Muscle layer of colon (tissue), 2 donors: Measurements from ENCODE around the gene CUTA.
A peak's percentile ranks its signal among the peaks of the same experiment; 100 is the strongest.

Source experiments
- H3K27ac ChIP-seq: one replicate; pipeline ENCODE4 v1.7.0; 2013; ENCODE audit warnings: low read depth, mild to moderate bottlenecking, low read length, moderate library complexity
- H3K27me3 ChIP-seq, 2 donors: one replicate each; pipeline ENCODE4 v1.7.0; 2013; ENCODE audit warnings: low read length in 2 of 2, mild to moderate bottlenecking in 2 of 2; ENCODE audit not compliant: insufficient read depth in 2 of 2, control insufficient read depth in 1 of 2
- H3K36me3 ChIP-seq: one replicate; pipeline ENCODE4 v1.7.0; 2013; ENCODE audit warnings: mild to moderate bottlenecking, low read length; ENCODE audit not compliant: insufficient read depth
- H3K4me1 ChIP-seq: one replicate; pipeline ENCODE4 v1.7.0; 2013; ENCODE audit warnings: mild to moderate bottlenecking, low read length; ENCODE audit not compliant: insufficient read depth
- H3K4me3 ChIP-seq, 2 donors: one replicate each; pipeline ENCODE4 v1.7.0; 2013; ENCODE audit warnings: low read length in 2 of 2, low read depth in 1 of 2, mild to moderate bottlenecking in 1 of 2, moderate library complexity in 1 of 2
- H3K9ac ChIP-seq: one replicate; pipeline ENCODE4 v1.7.0; 2013; ENCODE audit warnings: low read length
- H3K9me3 ChIP-seq: one replicate; pipeline ENCODE4 v1.7.0; 2013; ENCODE audit warnings: mild to moderate bottlenecking, low read length
- donor health status: abdominal sarcoma.
- donor health status: Adenocarcinoma of cecum.

Gene CUTA

DNA sequence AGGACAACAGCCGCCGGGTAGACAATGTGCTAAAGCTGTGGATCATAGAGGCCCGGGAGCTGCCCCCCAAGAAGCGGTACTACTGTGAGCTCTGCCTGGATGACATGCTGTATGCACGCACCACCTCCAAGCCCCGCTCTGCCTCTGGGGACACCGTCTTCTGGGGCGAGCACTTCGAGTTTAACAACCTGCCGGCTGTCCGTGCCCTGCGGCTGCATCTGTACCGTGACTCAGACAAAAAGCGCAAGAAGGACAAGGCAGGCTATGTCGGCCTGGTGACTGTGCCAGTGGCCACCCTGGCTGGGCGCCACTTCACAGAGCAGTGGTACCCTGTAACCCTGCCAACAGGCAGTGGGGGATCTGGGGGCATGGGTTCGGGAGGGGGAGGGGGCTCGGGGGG, 19.8 kb upstream of the CUTA start:
- H3K27ac ChIP-seq: no peak overlapping the region
- no peaks in the 10 kb centered on the region for H3K27me3 ChIP-seq
- peaks cover 54% of the 10 kb centered on the region for H3K36me3 ChIP-seq
- peaks cover 15% of the 10 kb centered on the region for H3K4me1 ChIP-seq
- H3K9ac ChIP-seq: no peak overlapping the region
- no peak overlapping the region for H3K4me3 ChIP-seq
- no peaks in the 10 kb centered on the region for H3K9me3 ChIP-seq

DNA sequence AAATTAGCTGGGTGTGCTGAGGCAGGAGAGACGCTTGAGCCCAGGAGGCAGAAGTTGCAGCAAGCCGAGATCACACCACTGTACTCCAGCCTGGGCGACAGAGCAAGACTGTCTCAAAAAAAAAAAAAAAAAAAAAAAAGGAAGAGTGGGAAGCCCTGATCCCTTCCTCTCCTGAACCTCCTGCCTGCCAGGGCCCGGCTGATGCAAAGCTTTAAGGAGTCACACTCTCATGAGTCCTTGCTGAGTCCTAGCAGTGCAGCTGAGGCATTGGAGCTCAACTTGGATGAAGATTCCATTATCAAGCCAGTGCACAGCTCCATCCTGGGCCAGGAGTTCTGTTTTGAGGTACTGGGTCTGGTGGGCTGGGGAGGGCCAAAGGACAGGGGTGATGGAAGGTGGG, 17.1 kb upstream of the CUTA start:
- no peak overlapping the region for H3K27ac ChIP-seq
- H3K36me3 ChIP-seq: peaks cover 40% of the 10 kb centered on the region
- H3K9ac ChIP-seq: no peak overlapping the region
- H3K4me3 ChIP-seq: no peak overlapping the region
- H3K4me1 ChIP-seq: peaks cover 39% of the 10 kb centered on the region
- H3K9me3 ChIP-seq: no peaks in the 10 kb centered on the region
- no peaks in the 10 kb centered on the region for H3K27me3 ChIP-seq

GRCh38 chr6:33433544-33434191, 15.8 kb upstream of the CUTA start:
- no peaks in the 10 kb centered on the region for H3K9me3 ChIP-seq
- H3K4me3 ChIP-seq: no peak overlapping the region
- peak overlapping the region; percentile 82 for H3K27ac ChIP-seq
- H3K4me1 ChIP-seq: peaks cover 47% of the 10 kb centered on the region
- H3K27me3 ChIP-seq: no peaks in the 10 kb centered on the region
- H3K36me3 ChIP-seq: peaks cover 35% of the 10 kb centered on the region
- H3K9ac ChIP-seq: peak overlapping the region; percentile 22

GRCh38 chr6:33433001-33433543, 15.2 kb upstream of the CUTA start:
- Histone ChIP-seq H3K27me3 (no peaks in the 10 kb centered on the region), H3K36me3 (peaks cover 29% of the 10 kb centered on the region), H3K9me3 (no peaks in the 10 kb centered on the region), H3K4me1 (peaks cover 52% of the 10 kb centered on the region), H3K4me3 (no peak overlapping the region), H3K27ac (peak overlapping the region; percentile 82), H3K9ac (no peak overlapping the region)

- peaks cover 26% of the 10 kb centered on the region for H3K36me3 ChIP-seq
- H3K27ac ChIP-seq: peak overlapping the region; percentile 82
- H3K4me1 ChIP-seq: peaks cover 52% of the 10 kb centered on the region
- no peak overlapping the region for H3K9ac ChIP-seq
- H3K9me3 ChIP-seq: no peaks in the 10 kb centered on the region
- no peak overlapping the region for H3K4me3 ChIP-seq
- no peaks in the 10 kb centered on the region for H3K27me3 ChIP-seq
Observed at GRCh38 chr6:33432546-33432945, 14.6 kb upstream of the CUTA start.

GRCh38 chr6:33431880-33432541, 14.1 kb upstream of the CUTA start:
- Histone ChIP-seq H3K4me1 (peaks cover 56% of the 10 kb centered on the region), H3K27me3 (no peaks in the 10 kb centered on the region), H3K9me3 (no peaks in the 10 kb centered on the region), H3K27ac (peak overlapping the region; percentile 82), H3K36me3 (peaks cover 20% of the 10 kb centered on the region), H3K4me3 (no peak overlapping the region), H3K9ac (no peak overlapping the region)

DNA sequence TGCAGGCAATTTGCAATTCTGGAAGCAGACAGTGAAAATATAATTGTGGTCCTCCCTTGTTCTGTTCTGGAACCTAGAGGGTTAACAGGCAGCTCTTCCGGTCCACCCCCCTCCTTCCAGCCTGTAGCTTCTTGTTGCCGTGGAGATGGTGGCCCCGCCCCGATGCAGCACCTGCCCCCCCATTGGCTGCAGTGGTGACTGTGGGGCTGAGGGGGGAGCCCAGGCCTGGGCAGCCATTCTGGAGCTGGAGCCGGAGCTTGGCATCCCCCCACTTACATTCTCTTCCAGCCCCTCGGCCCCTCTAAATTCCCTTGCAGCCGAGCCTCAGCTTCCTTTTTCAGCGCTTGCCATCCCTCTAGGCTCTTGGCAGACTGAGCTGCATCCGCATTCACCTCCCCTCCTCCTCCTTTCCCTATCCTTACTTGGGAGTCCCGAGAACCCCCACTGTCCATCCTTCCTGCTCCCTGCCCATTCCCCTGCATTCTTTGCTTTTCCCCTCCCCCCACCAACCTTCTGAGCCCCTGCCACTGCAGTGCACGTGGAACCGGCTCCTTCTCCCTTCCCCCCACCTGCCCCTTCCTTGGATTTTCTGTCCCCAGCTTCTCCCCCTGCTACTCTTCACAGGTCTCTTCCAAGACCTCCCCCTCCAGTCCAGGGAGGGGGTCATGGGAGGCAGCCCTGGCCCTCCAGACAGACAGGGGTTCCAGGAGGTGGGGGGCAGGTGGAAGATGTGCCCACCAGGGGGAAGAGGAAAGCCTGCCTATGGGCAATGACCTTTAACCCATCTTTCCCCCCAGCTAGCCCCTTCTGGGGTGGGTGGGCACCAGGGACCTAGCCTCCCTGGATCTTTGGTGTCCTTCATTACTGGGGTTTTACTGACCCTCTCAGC, 13.3 kb upstream of the CUTA start:
- Histone ChIP-seq H3K4me3 (peak overlapping the region in 1 of 2 donors; percentile 32), H3K27ac (peak overlapping the region; percentile 82)

DNA sequence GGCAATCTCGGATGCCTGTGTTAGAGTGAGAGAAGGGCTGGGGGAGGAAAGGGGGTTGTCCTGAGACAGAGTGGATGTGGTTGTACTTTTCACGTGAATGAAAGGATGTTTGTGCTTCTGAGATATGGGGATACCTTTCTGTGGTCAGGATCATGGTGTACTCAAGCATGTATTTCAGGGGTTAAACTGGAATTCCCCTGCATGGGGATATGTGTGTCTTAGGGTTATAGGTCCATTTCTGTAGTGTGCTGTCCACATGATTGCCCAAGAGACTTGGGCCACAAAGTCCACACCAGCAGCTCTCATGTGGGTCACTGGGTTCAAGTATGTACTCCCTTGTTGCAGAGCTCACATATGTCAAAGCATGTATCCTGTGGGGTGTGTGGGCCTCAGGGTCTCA, 12.4 kb upstream of the CUTA start:
- Histone ChIP-seq H3K36me3 (peaks cover 4% of the 10 kb centered on the region), H3K4me3 (peak overlapping the region in 1 of 2 donors; percentile 32), H3K9ac (no peak overlapping the region), H3K27me3 (no peaks in the 10 kb centered on the region), H3K9me3 (no peaks in the 10 kb centered on the region), H3K27ac (peak overlapping the region; percentile 41), H3K4me1 (peaks cover 64% of the 10 kb centered on the region)

More for the DNA sequence above, 13.3 kb upstream of the CUTA start:
- H3K36me3 ChIP-seq: peaks cover 13% of the 10 kb centered on the region
- H3K9ac ChIP-seq: peak overlapping the region; percentile 15
- peaks cover 62% of the 10 kb centered on the region for H3K4me1 ChIP-seq
- no peaks in the 10 kb centered on the region for H3K27me3 ChIP-seq
- no peaks in the 10 kb centered on the region for H3K9me3 ChIP-seq

DNA sequence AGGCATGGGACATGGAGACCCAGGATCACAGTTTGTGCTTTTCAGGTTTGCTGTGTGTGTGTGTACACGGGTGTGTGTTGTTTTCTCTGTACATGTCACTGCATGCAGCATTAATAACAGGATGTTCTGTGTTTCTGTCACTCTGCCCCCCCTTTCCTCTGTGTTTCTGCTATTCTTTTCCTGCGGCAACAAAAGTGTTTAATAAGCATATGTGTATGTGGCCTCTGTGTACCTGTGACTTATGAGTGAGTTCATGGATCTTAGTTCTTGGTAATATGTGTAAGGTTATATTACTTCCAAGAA, 11.8 kb upstream of the CUTA start:
- H3K9me3 ChIP-seq: no peaks in the 10 kb centered on the region
- H3K4me1 ChIP-seq: peaks cover 70% of the 10 kb centered on the region
- H3K4me3 ChIP-seq: no peak overlapping the region
- no peak overlapping the region for H3K27ac ChIP-seq
- H3K27me3 ChIP-seq: no peaks in the 10 kb centered on the region
- no peak overlapping the region for H3K9ac ChIP-seq
- H3K36me3 ChIP-seq: no peaks in the 10 kb centered on the region

DNA sequence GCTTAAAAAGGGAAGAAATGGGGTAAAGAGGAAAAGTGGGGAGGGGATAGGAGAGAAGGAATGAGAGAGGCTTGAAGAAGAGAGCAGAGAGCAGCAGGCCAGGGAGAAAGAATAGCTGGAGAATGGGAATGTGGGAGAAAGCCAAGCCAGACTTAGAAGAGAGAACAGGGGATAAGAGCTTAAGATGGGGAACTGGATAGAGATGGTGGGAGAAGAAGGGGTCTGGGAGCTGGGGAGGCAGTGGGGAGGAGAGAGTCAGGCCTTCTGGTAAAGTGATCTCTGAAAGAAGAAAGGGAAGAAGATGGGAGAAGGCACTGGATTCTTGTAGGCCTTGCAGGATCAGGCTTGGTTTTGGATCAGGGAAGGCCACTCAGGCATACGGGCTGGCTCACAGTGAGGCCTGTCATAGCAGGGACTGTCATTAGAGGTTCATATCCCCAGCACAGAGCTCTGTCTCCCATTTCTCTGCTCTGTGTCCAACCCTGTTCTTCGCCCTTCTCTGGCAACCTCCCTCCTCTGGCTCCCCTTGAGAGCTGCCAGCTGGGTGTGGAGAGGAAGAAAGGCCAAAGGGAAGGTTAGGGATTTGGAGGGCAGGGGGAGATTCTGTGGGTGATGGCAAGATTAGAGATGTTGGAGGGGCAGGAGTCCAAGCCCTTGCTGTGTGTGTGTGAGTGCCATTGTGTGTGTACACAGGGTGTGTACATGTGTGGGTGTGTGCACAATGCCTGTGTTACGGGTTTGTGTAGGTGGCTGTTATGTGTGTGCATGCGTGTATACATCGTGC, 11.3 kb upstream of the CUTA start:
- no peaks in the 10 kb centered on the region for H3K27me3 ChIP-seq
- H3K27ac ChIP-seq: peak overlapping the region; percentile 40
- no peaks in the 10 kb centered on the region for H3K36me3 ChIP-seq
- H3K4me3 ChIP-seq: peak overlapping the region in 1 of 2 donors; percentile 59
- H3K9me3 ChIP-seq: no peaks in the 10 kb centered on the region
- no peak overlapping the region for H3K9ac ChIP-seq
- peaks cover 73% of the 10 kb centered on the region for H3K4me1 ChIP-seq
